ENCODE measurements around the gene PRTFDC1. TPM values are rescaled to one million over a fixed set of nuclear protein-coding genes. Genes with fewer than 3 reads are reported as not detected.

Gene PRTFDC1
- total and polyA plus RNA-seq, 2 of the 13 experiments (the other 11 are each of a cell fraction or from before 2014, with no cell fraction given), result not detected

DNA sequence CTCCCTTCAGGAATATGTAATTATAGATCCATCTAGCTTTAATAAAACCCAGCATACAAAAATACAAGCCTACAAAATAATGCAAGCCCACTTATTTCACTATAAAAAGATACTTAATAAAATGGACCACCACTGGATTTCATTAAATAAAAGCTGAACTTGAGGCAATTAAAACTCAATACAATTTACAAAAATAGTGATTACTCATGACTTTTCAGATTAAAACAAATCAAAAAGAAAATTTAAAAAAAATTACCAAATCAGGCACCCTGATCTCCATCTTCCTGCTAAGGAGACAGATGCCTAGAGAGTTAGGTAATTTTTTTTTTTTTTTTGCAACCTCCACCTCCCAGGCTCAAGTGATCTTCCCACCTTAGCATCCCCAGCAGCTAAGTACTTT is 41.8 kb downstream of the PRTFDC1 start:
- H3K9ac ChIP-seq (ENCODE audit: insufficient read depth, low read depth, low read length), result no peak overlapping the region
- no TSS peak for BruUV-seq (replicated peaks)
- intact Hi-C loops (cut with micrococcal nuclease; ENCODE audit: unreplicated experiment), result no loop called here
- no peak overlapping the region for H3K4me3 ChIP-seq (replicated peaks in 1 of 3; ENCODE audit: insufficient read depth in 1 of 3, low read depth in 2 of 3, low read length in 3 of 3)
- in situ Hi-C loops (cut with HindIII; ENCODE audit: extremely low pct_ligation_motif_present, low pct_unique_long_range_greater_than_20kb), result no loop called here
- H3K4me1 ChIP-seq (ENCODE audit: insufficient read depth, low read length), result no peaks in the 10 kb centered on the region
- H3K79me2 ChIP-seq (ENCODE audit: insufficient read depth, low read length), result no peaks in the 10 kb centered on the region
- no peak overlapping the region for H3K4me2 ChIP-seq (ENCODE audit: low read depth, low read length)
- no peak for DNase-seq (ENCODE audit: low spot score)
- no peaks in the 10 kb centered on the region for H3K27me3 ChIP-seq (ENCODE audit: control insufficient read depth in 1 of 2, insufficient read depth in 2 of 2, low read length in 2 of 2)
- POLR2A ChIA-PET, result no interaction called here
- no peak for ATAC-seq
- no peak overlapping the region for H3K27ac ChIP-seq (ENCODE audit: extremely low read length, insufficient read depth, low read length)
- no peaks in the 10 kb centered on the region for H3K9me3 ChIP-seq (ENCODE audit: low read length)
- H3K36me3 ChIP-seq (replicated peaks in 1 of 2; ENCODE audit: control insufficient read depth in 1 of 2, insufficient read depth in 2 of 2, low read length in 2 of 2), result no peaks in the 10 kb centered on the region
- no peak for FAIRE-seq
- CTCF ChIA-PET (ENCODE audit: low intra/inter-chr PET ratio, low total read pairs), result no interaction called here
- no peak overlapping the region for H2AFZ ChIP-seq (ENCODE audit: low read length)
- no peaks in the 10 kb centered on the region for H4K20me1 ChIP-seq (ENCODE audit: insufficient read depth, low read length)
- no peak for TF ChIP-seq SAFB2 (CRISPR knock-in tag; IDR thresholded peaks at IDR 0.05; ENCODE audit: borderline replicate concordance, low read depth)
- no peak for TF ChIP-seq SALL2 (CRISPR knock-in tag; IDR thresholded peaks at IDR 0.05)
- TF ChIP-seq, protein P1, sequence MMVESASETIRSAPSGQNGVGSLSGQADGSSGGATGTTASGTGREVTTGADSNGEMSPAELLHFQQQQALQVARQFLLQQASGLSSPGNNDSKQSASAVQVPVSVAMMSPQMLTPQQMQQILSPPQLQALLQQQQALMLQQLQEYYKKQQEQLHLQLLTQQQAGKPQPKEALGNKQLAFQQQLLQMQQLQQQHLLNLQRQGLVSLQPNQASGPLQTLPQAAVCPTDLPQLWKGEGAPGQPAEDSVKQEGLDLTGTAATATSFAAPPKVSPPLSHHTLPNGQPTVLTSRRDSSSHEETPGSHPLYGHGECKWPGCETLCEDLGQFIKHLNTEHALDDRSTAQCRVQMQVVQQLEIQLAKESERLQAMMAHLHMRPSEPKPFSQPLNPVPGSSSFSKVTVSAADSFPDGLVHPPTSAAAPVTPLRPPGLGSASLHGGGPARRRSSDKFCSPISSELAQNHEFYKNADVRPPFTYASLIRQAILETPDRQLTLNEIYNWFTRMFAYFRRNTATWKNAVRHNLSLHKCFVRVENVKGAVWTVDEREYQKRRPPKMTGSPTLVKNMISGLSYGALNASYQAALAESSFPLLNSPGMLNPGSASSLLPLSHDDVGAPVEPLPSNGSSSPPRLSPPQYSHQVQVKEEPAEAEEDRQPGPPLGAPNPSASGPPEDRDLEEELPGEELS (CRISPR knock-in tag; IDR thresholded peaks at IDR 0.05), result no peak
- TF ChIP-seq HOXA9 (CRISPR knock-in tag; IDR thresholded peaks at IDR 0.05; ENCODE audit: borderline replicate concordance), result no peak
- TF ChIP-seq, protein P2, sequence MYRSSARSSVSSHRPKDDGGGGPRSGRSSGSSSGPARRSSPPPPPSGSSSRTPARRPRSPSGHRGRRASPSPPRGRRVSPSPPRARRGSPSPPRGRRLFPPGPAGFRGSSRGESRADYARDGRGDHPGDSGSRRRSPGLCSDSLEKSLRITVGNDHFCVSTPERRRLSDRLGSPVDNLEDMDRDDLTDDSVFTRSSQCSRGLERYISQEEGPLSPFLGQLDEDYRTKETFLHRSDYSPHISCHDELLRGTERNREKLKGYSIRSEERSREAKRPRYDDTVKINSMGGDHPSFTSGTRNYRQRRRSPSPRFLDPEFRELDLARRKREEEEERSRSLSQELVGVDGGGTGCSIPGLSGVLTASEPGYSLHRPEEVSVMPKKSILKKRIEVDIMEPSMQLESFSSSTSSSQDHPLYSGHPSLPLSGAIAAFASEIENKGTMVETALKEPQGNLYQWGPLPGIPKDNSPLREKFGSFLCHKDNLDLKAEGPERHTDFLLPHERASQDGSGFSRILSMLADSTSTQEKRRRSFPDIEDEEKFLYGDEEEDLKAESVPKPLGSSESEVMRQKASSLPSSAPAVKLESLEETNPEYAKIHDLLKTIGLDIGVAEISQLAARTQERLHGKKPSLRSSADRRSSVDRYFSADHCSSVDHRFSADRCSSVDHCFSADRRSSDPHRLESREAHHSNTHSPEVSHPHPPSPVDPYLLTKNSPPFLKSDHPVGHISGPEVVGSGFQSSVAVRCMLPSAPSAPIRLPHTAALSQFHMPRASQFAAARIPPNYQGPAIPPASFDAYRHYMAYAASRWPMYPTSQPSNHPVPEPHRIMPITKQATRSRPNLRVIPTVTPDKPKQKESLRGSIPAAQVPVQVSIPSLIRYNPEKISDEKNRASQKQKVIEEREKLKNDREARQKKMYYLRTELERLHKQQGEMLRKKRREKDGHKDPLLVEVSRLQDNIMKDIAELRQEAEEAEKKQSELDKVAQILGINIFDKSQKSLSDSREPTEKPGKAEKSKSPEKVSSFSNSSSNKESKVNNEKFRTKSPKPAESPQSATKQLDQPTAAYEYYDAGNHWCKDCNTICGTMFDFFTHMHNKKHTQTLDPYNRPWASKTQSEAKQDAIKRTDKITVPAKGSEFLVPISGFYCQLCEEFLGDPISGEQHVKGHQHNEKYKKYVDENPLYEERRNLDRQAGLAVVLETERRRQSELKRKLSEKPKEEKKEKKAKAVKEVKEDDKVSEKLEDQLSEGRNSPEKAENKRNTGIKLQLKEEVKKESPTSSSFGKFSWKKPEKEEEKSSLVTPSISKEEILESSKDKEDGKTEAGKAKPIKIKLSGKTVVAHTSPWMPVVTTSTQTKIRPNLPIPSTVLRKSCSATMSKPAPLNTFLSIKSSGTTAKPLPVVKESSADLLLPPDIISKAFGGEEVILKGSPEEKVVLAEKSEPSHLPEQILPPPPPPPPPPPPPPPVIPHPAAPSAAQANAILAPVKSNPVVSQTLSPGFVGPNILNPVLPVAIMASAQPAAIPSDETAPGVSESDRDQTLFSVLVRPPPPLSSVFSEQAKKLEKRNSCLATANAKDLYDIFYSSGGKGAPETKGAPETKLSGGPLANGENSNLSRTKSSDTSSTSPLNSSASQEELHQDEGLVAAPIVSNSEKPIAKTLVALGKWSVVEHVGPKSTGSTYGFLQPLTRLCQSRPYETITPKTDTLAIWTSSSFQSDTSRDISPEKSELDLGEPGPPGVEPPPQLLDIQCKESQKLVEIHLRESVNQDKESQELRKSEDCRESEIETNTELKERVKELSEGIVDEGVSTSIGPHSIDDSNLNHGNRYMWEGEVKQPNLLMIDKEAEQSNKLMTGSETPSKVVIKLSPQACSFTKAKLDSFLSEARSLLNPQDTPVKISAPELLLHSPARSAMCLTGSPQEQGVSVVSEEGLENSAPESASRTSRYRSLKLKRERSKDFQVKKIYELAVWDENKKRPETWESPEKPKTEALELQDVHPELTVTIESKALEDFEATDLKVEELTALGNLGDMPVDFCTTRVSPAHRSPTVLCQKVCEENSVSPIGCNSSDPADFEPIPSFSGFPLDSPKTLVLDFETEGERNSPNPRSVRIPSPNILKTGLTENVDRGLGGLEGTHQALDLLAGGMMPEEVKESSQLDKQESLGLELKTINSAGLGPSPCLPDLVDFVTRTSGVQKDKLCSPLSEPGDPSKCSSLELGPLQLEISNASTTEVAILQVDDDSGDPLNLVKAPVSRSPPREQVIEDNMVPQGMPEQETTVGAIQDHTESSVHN (CRISPR knock-in tag; IDR thresholded peaks at IDR 0.05), result no peak
- TF ChIP-seq RORA (CRISPR knock-in tag; IDR thresholded peaks at IDR 0.05), result no peak
- TF ChIP-seq, protein P3, sequence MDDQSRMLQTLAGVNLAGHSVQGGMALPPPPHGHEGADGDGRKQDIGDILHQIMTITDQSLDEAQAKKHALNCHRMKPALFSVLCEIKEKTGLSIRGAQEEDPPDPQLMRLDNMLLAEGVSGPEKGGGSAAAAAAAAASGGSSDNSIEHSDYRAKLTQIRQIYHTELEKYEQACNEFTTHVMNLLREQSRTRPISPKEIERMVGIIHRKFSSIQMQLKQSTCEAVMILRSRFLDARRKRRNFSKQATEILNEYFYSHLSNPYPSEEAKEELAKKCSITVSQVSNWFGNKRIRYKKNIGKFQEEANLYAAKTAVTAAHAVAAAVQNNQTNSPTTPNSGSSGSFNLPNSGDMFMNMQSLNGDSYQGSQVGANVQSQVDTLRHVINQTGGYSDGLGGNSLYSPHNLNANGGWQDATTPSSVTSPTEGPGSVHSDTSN (CRISPR knock-in tag; IDR thresholded peaks at IDR 0.05; ENCODE audit: borderline replicate concordance), result no peak
- no peak for TF ChIP-seq AGO2 (optimal IDR thresholded peaks at IDR 0.05; ENCODE audit: low read depth, low read length)
- no peak for TF ChIP-seq POLR2G (IDR thresholded peaks at IDR 0.05; ENCODE audit: low read depth, low read length)
- TF ChIP-seq, protein P4, sequence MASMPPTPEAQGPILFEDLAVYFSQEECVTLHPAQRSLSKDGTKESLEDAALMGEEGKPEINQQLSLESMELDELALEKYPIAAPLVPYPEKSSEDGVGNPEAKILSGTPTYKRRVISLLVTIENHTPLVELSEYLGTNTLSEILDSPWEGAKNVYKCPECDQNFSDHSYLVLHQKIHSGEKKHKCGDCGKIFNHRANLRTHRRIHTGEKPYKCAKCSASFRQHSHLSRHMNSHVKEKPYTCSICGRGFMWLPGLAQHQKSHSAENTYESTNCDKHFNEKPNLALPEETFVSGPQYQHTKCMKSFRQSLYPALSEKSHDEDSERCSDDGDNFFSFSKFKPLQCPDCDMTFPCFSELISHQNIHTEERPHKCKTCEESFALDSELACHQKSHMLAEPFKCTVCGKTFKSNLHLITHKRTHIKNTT (CRISPR knock-in tag; IDR thresholded peaks at IDR 0.05), result no peak
